Endothelial cell of umbilical vein (primary cell): ENCODE data around the gene DRC1. TPM values are rescaled to one million over a fixed set of nuclear protein-coding genes. Genes with fewer than 3 reads are reported as not detected.

Experiments
- BruUV-seq: library from RNA; stranded (reverse); fragments of 400-500 nt; replicated peaks from 2 replicates; lab custom pipeline; 2021; lab: Mats Ljungman, UMichigan
- CTCF ChIA-PET: fragments of 300-600, 350-600 bp; sonication (Branson Sonifier 250); formaldehyde crosslinking; loops from one replicate; lab custom pipeline; 2021; ENCODE audit warnings: antibody characterized with exemption, inconsistent platforms; lab: Charles Lee
- POLR2A ChIA-PET: fragments of 300-600, 350-600 bp; sonication (Branson Sonifier 250); formaldehyde crosslinking; loops from one replicate; lab custom pipeline; 2021; ENCODE audit warnings: antibody characterized with exemption, inconsistent platforms; lab: Charles Lee
- DNase-seq: peaks from one replicate; pipeline ENCODE4 v3.0.0-alpha.2; 2011; ENCODE audit warnings: low read depth, low spot score
- FAIRE-seq: peaks from 2 replicates; lab custom pipeline; 2011; peaks lifted over from hg19 to GRCh38; lab: Jason Lieb, UNC
- H2AFZ ChIP-seq: 2 replicates; pipeline ENCODE4 v1.6.0; 2012; ENCODE audit warnings: low read depth, low read length, control low read depth, inconsistent platforms
- H3K27ac ChIP-seq: 2 replicates; pipeline ENCODE4 v1.5.1; 2011; ENCODE audit warnings: low read depth, mild to moderate bottlenecking, control low read depth, low read length, moderate library complexity; ENCODE audit not compliant: insufficient read depth
- H3K27me3 ChIP-seq, 2 experiments: 2 replicates each; pipeline versions ENCODE4 v1.6.0 to v1.6.1; 2011; ENCODE audit warnings: low read length in 2 of 2, mixed read lengths in 1 of 2; ENCODE audit not compliant: control insufficient read depth in 2 of 2, insufficient read depth in 2 of 2
- H3K36me3 ChIP-seq, 2 experiments: 2 replicates in 1 of 2; 3 replicates in 1 of 2; pipeline ENCODE4 v1.5.1; 2011; ENCODE audit warnings: low read length in 2 of 2, mild to moderate bottlenecking in 1 of 2, moderate library complexity in 1 of 2; ENCODE audit not compliant: control insufficient read depth in 2 of 2, insufficient read depth in 2 of 2; ENCODE audit errors: extremely low read depth in 1 of 2
- H3K4me1 ChIP-seq: 3 replicates; pipeline ENCODE4 v1.5.1; 2011; ENCODE audit warnings: mild to moderate bottlenecking, low read length; ENCODE audit not compliant: control insufficient read depth, insufficient read depth; ENCODE audit errors: extremely low read depth
- H3K4me2 ChIP-seq: 2 replicates; pipeline ENCODE4 v1.6.1; 2011; ENCODE audit warnings: low read length, control low read depth, mixed read lengths; ENCODE audit not compliant: insufficient read depth
- H3K4me3 ChIP-seq, 3 experiments: fragments of 200-600 bp in 1 of 3; sonication (generic), shearing (Covaris generic) in 1 of 3; replicated peaks in 1 of 3; 2 replicates each; pipeline ENCODE4 v1.5.1; 2011 to 2016; ENCODE audit warnings: control low read depth in 3 of 3, low read length in 3 of 3, mild to moderate bottlenecking in 2 of 3, inconsistent platforms in 1 of 3, low read depth in 1 of 3, moderate library complexity in 1 of 3; ENCODE audit not compliant: insufficient read depth in 1 of 3
- H3K79me2 ChIP-seq: 2 replicates; pipeline ENCODE4 v1.6.0; 2012; ENCODE audit warnings: low read length, inconsistent platforms; ENCODE audit not compliant: control insufficient read depth, insufficient read depth
- H3K9ac ChIP-seq: replicated peaks from 2 replicates; pipeline ENCODE3; 2011; ENCODE audit warnings: low read length, control low read depth; ENCODE audit not compliant: insufficient read depth; ENCODE audit errors: extremely low read depth
- H3K9me1 ChIP-seq: replicated peaks from 3 replicates; pipeline ENCODE4 v1.6.0; 2011; ENCODE audit warnings: mild to moderate bottlenecking, low read length; ENCODE audit not compliant: control insufficient read depth, insufficient read depth; ENCODE audit errors: extremely low read depth
- H3K9me3 ChIP-seq: replicated peaks from 2 replicates; pipeline ENCODE4 v1.5.1; 2012; ENCODE audit warnings: low read length, inconsistent platforms; ENCODE audit not compliant: control insufficient read depth, insufficient read depth
- H4K20me1 ChIP-seq: replicated peaks from 2 replicates; pipeline ENCODE3; 2011; ENCODE audit warnings: mild to moderate bottlenecking, low read length; ENCODE audit not compliant: control insufficient read depth, insufficient read depth; ENCODE audit errors: extremely low read depth
- CTCF ChIP-seq, 2 donors: IDR thresholded peaks; 1 replicate in 1 of 2; 2 replicates in 1 of 2; pipeline ENCODE4 v1.5.1; 2011; ENCODE audit warnings: low read length in 2 of 2, mild to moderate bottlenecking in 2 of 2, moderate library complexity in 2 of 2, control low read depth in 1 of 2, inconsistent platforms in 1 of 2, low read depth in 1 of 2; ENCODE audit not compliant: insufficient read depth in 1 of 2; ENCODE audit errors: extremely low read depth in 1 of 2
- FOS ChIP-seq: IDR thresholded peaks from 2 replicates; pipeline ENCODE4 v1.6.1; 2011; ENCODE audit warnings: mild to moderate bottlenecking, low read length, moderate library complexity, borderline replicate concordance; ENCODE audit not compliant: insufficient read depth
- JUN ChIP-seq: IDR thresholded peaks from 2 replicates; pipeline ENCODE4 v1.6.1; 2011; ENCODE audit warnings: borderline replicate concordance, low read depth; ENCODE audit not compliant: insufficient read length, insufficient read depth
- MAX ChIP-seq: IDR thresholded peaks from 2 replicates; pipeline ENCODE4 v1.6.1; 2011; ENCODE audit not compliant: insufficient read depth, insufficient read length
- POLR2A ChIP-seq: IDR thresholded peaks from 2 replicates; pipeline ENCODE4 v1.6.1; 2012; ENCODE audit warnings: low read depth, mild to moderate bottlenecking, control low read depth, low read length
- POLR2AphosphoS5 ChIP-seq: IDR thresholded peaks from 2 replicates; pipeline ENCODE4 v1.6.1; 2012; ENCODE audit warnings: low read depth, mild to moderate bottlenecking, control low read depth, low read length, moderate library complexity; ENCODE audit not compliant: insufficient read depth
- dilution Hi-C: fragments of 300-500 bp; cut with MboI; formaldehyde crosslinking; loops from one replicate; pipeline ENCODE4 v1.15.0; 2019; ENCODE audit warnings: low sequenced_read_pairs; ENCODE audit not compliant: extremely low pct_ligation_motif_present
- intact Hi-C: fragments of 100-400 bp; cut with micrococcal nuclease; formaldehyde crosslinking; loops from one replicate; pipeline ENCODE4 v1.10.0; 2022
- polyA plus RNA-seq, 4 experiments: library from polyadenylated mRNA; depleted of rRNA in 3 of 4; stranded (reverse) in 3 of 4; unstranded in 1 of 4; fragments of >200 nt; gene quantifications; 2 replicates each; pipeline versions ENCODE4 v1.2.1 to v1.2.3, GENCODE V29; 2011 to 2012; ENCODE audit warnings: missing spikeins in 1 of 4
- total RNA-seq: library from RNA; stranded (reverse); gene quantifications from 2 replicates; pipeline ENCODE4 v1.2.3, GENCODE V29; 2021

The DRC1 gene
- total and polyA plus RNA-seq, 2 donors (not counting 3 experiments of a cell fraction or from before 2014, with no cell fraction given), result 0.44 TPM; not detected in 1

GRCh38 chr2:26480566-26481423 lies 79.1 kb downstream of the DRC1 start:
- ChIA-PET CTCF (interaction anchor here (1.2 kb wide), 1 partner anchor 13 kb away, joined by 3 read pairs; no protein-coding TSS in a partner anchor), POLR2A (no interaction called here)
- no peak overlapping the region for H3K4me3 ChIP-seq
- no peaks in the 10 kb centered on the region for H3K4me1 ChIP-seq
- BruUV-seq, result no TSS peak
- TF ChIP-seq POLR2A (no peak), FOS (no peak), JUN (no peak), MAX (no peak), CTCF (IDR thresholded peaks at IDR 0.05; ENCODE audit: extremely low read depth in 1 of 2, insufficient read depth in 1 of 2, low read depth in 1 of 2, low read length in 2 of 2) (no peak), POLR2AphosphoS5 (no peak)
- no peaks in the 10 kb centered on the region for H3K79me2 ChIP-seq
- no peak for DNase-seq
- no peaks in the 10 kb centered on the region for H3K9me3 ChIP-seq
- H3K27ac ChIP-seq, result no peak overlapping the region
- no peak for FAIRE-seq
- H3K36me3 ChIP-seq, result no peaks in the 10 kb centered on the region
- H3K9me1 ChIP-seq, result no peaks in the 10 kb centered on the region
- H3K4me2 ChIP-seq, result no peak overlapping the region
- intact Hi-C loops, result no loop called here
- no peaks in the 10 kb centered on the region for H3K27me3 ChIP-seq
- dilution Hi-C loops, result no loop called here
- no peak overlapping the region for H3K9ac ChIP-seq
- no peak overlapping the region for H2AFZ ChIP-seq
- no peaks in the 10 kb centered on the region for H4K20me1 ChIP-seq
